Stimulated activated CD8-positive, alpha-beta memory T cell treated with anti-CD3 and anti-CD28 coated beads, Interleukin-4, amount 100 ng/mL, for 24 hours (primary cell): ENCODE data around the gene LEKR1.
"Not testable (repeated sequence)": the region's sequence is repeated elsewhere in the genome, so short reads cannot be mapped to it uniquely, and the experiment has no call there.

Experiments
- DNase-seq: peaks from one replicate; pipeline ENCODE4 v3.0.0-alpha.2; 2020; ENCODE audit warnings: low read depth

The LEKR1 gene

GRCh38 chr3:156826144-156826895 lies at the start of gene LEKR1:
Gene LEKR1, plus strand, starts transcription at chr3:156826353. Its CDS starts 2,977 bp downstream, at chr3:156829330.
- peak; percentile 69 for DNase-seq

GRCh38 chr3:156776871-156777270 lies 49.3 kb upstream of the LEKR1 start:
- DNase-seq, result no peak

GRCh38 chr3:156781310-156782230 lies 44.6 kb upstream of the LEKR1 start:
- no peak for DNase-seq

- DNase-seq, result no peak
These were observed 43.8 kb upstream of the LEKR1 start for GRCh38 chr3:156782319-156782718.

DNA sequence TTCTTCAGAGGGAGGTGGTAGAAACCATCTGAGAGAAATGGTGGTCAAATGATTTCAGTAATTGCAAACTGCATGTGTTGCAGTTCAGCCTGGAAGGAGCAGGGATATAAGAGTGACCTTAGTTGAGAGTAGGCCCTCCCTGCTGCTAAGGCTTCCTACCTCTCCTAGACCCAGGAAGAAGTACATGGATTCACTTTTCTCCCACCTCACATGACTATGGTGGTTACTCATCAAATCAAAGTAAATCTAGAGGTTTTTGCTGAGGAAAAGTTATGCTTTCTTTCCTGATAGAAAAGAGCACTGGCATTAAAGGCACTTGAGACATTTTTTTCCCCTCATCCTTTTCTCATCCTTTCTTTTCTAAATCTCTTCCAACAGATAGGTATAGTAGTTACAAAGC lies 43.2 kb upstream of the LEKR1 start:
- no peak for DNase-seq

- DNase-seq, result no peak
These were observed 39.2 kb upstream of the LEKR1 start for GRCh38 chr3:156787001-156787400.

GRCh38 chr3:156787926-156788663 lies 38.1 kb upstream of the LEKR1 start:
- no peak for DNase-seq

DNA sequence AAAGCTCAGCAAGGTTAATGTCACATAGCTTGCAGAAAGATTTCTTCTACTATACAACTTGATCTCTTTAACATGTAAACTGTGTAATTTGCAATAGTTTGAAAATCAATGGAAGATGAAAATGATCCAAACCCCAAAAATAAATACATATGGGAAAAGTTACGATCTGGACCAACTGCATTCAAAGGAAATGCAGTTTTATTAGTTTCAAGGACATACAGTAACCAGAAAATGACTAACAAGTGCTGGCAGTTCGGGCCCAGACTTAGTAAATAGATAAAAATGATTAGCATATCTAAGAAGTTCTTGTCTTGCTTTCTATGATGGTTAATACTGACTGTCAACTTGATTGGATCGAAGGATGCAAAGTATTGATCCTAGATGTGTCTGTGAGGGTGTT lies 37.3 kb upstream of the LEKR1 start:
- DNase-seq, result no peak

GRCh38 chr3:156790156-156790555 lies 36.0 kb upstream of the LEKR1 start:
- DNase-seq, result no peak

DNA sequence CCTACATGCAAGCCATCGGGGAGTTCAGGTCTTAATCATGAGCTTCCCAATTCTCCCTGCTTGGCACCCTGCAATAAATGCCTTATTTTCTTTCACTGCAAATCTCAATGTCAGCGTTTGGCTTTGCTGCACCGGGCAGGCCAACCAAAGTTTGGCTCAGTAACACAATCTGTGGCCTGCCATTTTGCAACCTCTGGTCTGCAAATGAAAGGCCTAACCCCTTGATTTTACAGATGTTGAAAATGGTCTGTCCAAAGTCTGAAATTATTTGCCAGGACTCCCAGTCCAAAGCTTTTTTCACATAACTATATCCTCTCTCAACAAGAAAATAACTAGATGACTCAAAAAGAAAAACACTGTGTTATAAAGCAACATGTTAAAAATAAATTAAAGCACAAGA lies 34.0 kb upstream of the LEKR1 start:
- no peak for DNase-seq

- DNase-seq, result no peak
These were observed 33.6 kb upstream of the LEKR1 start for GRCh38 chr3:156792536-156792935.

DNA sequence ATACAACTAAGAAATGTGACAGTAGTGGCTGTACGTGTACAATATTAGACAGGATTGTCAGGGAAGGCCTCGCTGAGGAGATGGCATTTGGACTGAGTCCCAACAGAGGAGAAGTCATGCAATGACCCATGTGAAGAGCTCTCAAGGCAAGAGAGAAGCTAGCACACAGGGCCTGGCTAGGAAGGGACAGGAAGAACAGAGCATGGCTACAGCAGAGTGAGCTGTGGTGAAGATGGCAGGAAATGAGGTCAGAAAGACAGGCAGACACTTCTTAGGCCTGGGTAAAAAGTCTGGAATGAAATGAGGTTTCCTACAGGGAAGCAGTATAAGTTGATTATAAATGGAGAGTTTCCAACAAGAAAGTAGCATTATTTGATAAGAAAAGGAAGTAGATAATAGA lies 33.2 kb upstream of the LEKR1 start:
- DNase-seq, result no peak

GRCh38 chr3:156793400-156793799 lies 32.8 kb upstream of the LEKR1 start:
- DNase-seq, result no peak

DNA sequence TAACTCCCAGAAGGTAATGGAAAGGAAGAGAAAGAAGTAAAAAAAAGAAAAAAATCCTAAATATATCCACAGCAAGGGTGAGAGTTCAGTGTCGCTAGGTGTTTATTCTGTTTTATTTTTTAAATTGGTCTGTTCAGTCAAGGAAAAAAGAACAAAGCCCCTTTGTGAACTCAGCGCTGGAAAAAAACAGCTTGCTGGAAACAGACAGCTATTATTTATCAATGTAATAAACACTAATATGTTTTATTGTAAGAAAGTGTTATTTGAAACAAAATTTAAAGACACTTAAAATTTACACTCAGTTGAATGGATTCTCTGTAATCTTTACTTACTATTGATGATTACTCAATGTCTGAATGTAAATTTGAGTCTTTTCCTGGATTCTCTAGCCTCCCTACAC lies 32.3 kb upstream of the LEKR1 start:
- DNase-seq, result no peak

- no peak for DNase-seq
These were observed 30.2 kb upstream of the LEKR1 start for GRCh38 chr3:156795890-156796481.

GRCh38 chr3:156797368-156797767 lies 28.8 kb upstream of the LEKR1 start:
- DNase-seq, result no peak

- not testable (repeated sequence) for DNase-seq
These were observed 25.9 kb upstream of the LEKR1 start for GRCh38 chr3:156800287-156800686.

DNA sequence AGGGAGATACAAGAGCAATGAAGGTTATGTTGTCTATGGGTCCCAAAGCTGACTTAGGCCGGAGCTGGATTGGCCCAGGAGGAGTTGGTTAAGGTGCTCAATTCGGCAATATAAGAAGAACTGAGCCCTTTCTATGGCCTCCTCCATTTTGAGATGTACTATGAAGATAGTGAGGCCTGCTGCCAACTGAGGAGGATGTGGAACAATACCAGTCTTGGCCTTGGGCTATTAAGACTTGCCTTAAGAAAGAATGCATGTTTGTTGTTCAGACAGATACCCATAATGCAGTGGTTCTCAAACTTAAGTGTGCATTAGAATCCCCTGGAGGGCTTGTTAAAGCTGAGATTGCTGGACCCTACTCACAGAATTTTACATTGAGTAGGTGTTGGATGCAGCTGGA lies 24.4 kb upstream of the LEKR1 start:
- DNase-seq, result no peak

- no peak for DNase-seq
These were observed 23.1 kb upstream of the LEKR1 start for GRCh38 chr3:156802821-156803606.

DNA sequence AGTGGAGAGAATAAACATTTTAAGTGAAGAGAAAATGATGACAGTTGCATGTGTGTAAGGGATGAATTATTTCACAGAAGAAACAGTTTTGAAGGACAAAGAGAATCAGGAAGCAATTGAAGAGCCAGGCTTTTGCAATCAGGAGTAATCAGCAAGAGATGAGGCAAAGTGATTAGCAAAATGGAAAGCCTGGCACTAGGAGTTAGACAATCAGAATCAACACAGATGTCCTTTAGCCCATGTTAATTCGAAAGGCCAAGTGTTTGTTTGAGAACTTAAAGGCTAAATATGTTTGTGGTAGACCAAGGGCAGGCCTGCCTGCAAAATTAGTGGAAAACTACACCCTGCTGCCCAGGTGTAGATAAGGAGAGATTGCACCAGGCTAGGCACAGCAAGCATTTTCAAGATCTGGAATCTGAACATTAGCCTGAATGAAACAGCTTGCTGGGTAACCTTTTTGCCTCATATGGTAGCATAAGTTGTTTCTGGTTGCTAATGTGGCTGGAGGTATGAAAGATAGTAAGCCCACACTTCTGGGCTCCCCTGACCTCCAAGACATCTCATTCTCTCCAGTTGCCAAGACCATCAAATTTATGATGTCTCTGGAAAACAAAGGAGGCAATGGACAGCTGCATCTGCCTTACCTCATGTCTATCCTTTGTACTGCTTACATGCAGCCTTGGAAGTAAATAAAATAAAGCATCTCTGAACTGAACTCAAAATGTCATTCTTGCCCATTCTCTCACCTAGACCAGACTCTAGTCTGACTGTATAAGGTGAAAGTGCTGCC lies 22.0 kb upstream of the LEKR1 start:
- no peak for DNase-seq
